Neural cell (in vitro differentiated cells): ENCODE results near the gene SCN8A. TPM values are rescaled to one million over a fixed set of nuclear protein-coding genes. Genes with fewer than 3 reads are reported as not detected.

Source experiments
- H2AFZ ChIP-seq: fragments of 200-600, 300-800 bp; sonication (generic), shearing (Covaris generic); 2 replicates; pipeline ENCODE4 v1.6.0; 2014; ENCODE audit warnings: low read depth, mild to moderate bottlenecking, antibody characterized with exemption, low read length, moderate library complexity
- H3F3A ChIP-seq: fragments of 200-600 bp; shearing (Covaris generic); 2 replicates; pipeline ENCODE4 v1.6.1; 2016; ENCODE audit warnings: mild to moderate bottlenecking, moderate library complexity, mixed read lengths, antibody characterized with exemption, low read length; ENCODE audit not compliant: insufficient read depth, poor library complexity, severe bottlenecking
- H3K27ac ChIP-seq: fragments of 200-600, 300-800 bp; sonication (generic), shearing (Covaris generic); 2 replicates; pipeline ENCODE4 v1.5.1; 2014; ENCODE audit warnings: mild to moderate bottlenecking, low read length, moderate library complexity
- H3K27me3 ChIP-seq: fragments of 300-800, 200-600 bp; sonication (generic), shearing (Covaris generic); 2 replicates; pipeline ENCODE4 v1.6.0; 2014; ENCODE audit warnings: mild to moderate bottlenecking, low read depth, low read length, moderate library complexity; ENCODE audit not compliant: insufficient read depth
- H3K36me3 ChIP-seq: fragments of 300-800, 200-600 bp; sonication (generic), shearing (Covaris generic); 2 replicates; pipeline ENCODE4 v1.5.1; 2014; ENCODE audit warnings: mild to moderate bottlenecking, antibody characterized with exemption, low read length, moderate library complexity; ENCODE audit not compliant: insufficient read depth
- H3K4me2 ChIP-seq: fragments of 300-800, 200-600 bp; sonication (generic), shearing (Covaris generic); 2 replicates; pipeline ENCODE4 v1.6.0; 2014; ENCODE audit warnings: mild to moderate bottlenecking, low read length
- H3K4me3 ChIP-seq: fragments of 300-800, 200-600 bp; sonication (generic), shearing (Covaris generic); 2 replicates; pipeline ENCODE4 v1.5.1; 2014; ENCODE audit warnings: mild to moderate bottlenecking, low read length, moderate library complexity
- H3K79me2 ChIP-seq: fragments of 200-600 bp; shearing (Covaris generic); replicated peaks from 2 replicates; pipeline ENCODE4 v1.6.0; 2014; ENCODE audit warnings: mild to moderate bottlenecking, low read length, moderate library complexity; ENCODE audit not compliant: insufficient read depth
- H3K9ac ChIP-seq: fragments of 300-800, 200-600 bp; sonication (generic), shearing (Covaris generic); 2 replicates; pipeline ENCODE4 v1.6.1; 2016; ENCODE audit warnings: mild to moderate bottlenecking, low read length, mixed read lengths
- H3K9me2 ChIP-seq: fragments of 200-600 bp; shearing (Covaris generic); 2 replicates; pipeline ENCODE4 v1.6.1; 2016; ENCODE audit warnings: mild to moderate bottlenecking, low read length, mixed read lengths; ENCODE audit not compliant: insufficient read depth
- H3K9me3 ChIP-seq: fragments of 200-600, 300-800 bp; sonication (generic), shearing (Covaris generic); 2 replicates; pipeline ENCODE4 v1.6.1; 2016; ENCODE audit warnings: mild to moderate bottlenecking, mixed run types, low read length, moderate library complexity, mixed read lengths
- H4K20me1 ChIP-seq: fragments of 200-600 bp; shearing (Covaris generic); 2 replicates; pipeline ENCODE4 v1.6.1; 2016; ENCODE audit warnings: mild to moderate bottlenecking, mixed run types; ENCODE audit not compliant: insufficient read depth
- CTCF ChIP-seq: fragments of 450-650 bp; IDR thresholded peaks from 2 replicates; pipeline ENCODE4 v1.5.1; 2014; ENCODE audit warnings: antibody characterized with exemption, mild to moderate bottlenecking, moderate library complexity; ENCODE audit not compliant: poor library complexity, severe bottlenecking
- EP300 ChIP-seq: fragments of 450-650 bp; conservative IDR thresholded peaks from 2 replicates; pipeline ENCODE4 v1.6.1; 2014; ENCODE audit warnings: antibody characterized with exemption, mild to moderate bottlenecking, moderate library complexity; ENCODE audit not compliant: poor library complexity, severe bottlenecking
- EZH2 ChIP-seq: fragments of 200-600, 300-800 bp; shearing (Covaris generic), sonication (generic); IDR thresholded peaks from 2 replicates; pipeline ENCODE4 v1.6.1; 2014; ENCODE audit warnings: antibody characterized with exemption, low read length, borderline replicate concordance, mild to moderate bottlenecking; ENCODE audit not compliant: insufficient read depth, poor library complexity, severe bottlenecking
- MXI1 ChIP-seq: fragments of 450-650 bp; conservative IDR thresholded peaks from 2 replicates; pipeline ENCODE4 v1.6.1; 2014; ENCODE audit warnings: antibody characterized with exemption, mild to moderate bottlenecking; ENCODE audit not compliant: poor library complexity, severe bottlenecking
- POLR2AphosphoS5 ChIP-seq: IDR thresholded peaks from 2 replicates; pipeline ENCODE4 v1.6.1; 2012
- RAD21 ChIP-seq: fragments of 450-650 bp; conservative IDR thresholded peaks from 2 replicates; pipeline ENCODE4 v1.6.1; 2014; ENCODE audit warnings: antibody characterized with exemption, mild to moderate bottlenecking, moderate library complexity
- REST ChIP-seq: IDR thresholded peaks from 2 replicates; pipeline ENCODE4 v1.6.1; 2012; ENCODE audit warnings: borderline replicate concordance
- SMC3 ChIP-seq: fragments of 450-650 bp; conservative IDR thresholded peaks from 2 replicates; pipeline ENCODE4 v1.6.1; 2014; ENCODE audit warnings: antibody characterized with exemption, mild to moderate bottlenecking, moderate library complexity; ENCODE audit not compliant: poor library complexity
- TAF1 ChIP-seq: IDR thresholded peaks from 2 replicates; pipeline ENCODE4 v1.6.1; 2012; ENCODE audit warnings: low read depth
- polyA plus RNA-seq: library from polyadenylated mRNA; depleted of rRNA; stranded (reverse); fragments of >200 nt; gene quantifications from 2 replicates; pipeline ENCODE4 v1.2.3, GENCODE V29; 2014

The SCN8A gene
- polyA plus RNA-seq, 1 donor from 2014 or later: 14.2 TPM

- Histone ChIP-seq H3K27ac (no peak overlapping the region), H3K4me2 (no peak overlapping the region), H3K36me3 (no peaks in the 10 kb centered on the region), H3K9ac (no peak overlapping the region), H3K79me2 (no peaks in the 10 kb centered on the region), H2AFZ (no peak overlapping the region), H3K4me3 (no peak overlapping the region), H3K9me3 (no peaks in the 10 kb centered on the region), H4K20me1 (no peaks in the 10 kb centered on the region), H3K9me2 (no peaks in the 10 kb centered on the region), H3F3A (no peaks in the 10 kb centered on the region), H3K27me3 (peaks cover 16% of the 10 kb centered on the region)
- TF ChIP-seq RAD21 (no peak), CTCF (no peak), MXI1 (no peak), TAF1 (no peak), SMC3 (no peak), POLR2AphosphoS5 (no peak), EZH2 (no peak), EP300 (no peak), REST (no peak)
Measured at GRCh38 chr12:51811203-51812202, 220.5 kb downstream of the SCN8A start.

GRCh38 chr12:51812871-51813270 lies 221.8 kb downstream of the SCN8A start:
- peaks cover 16% of the 10 kb centered on the region for H3K27me3 ChIP-seq
- H3K9ac ChIP-seq: no peak overlapping the region
- H3K9me2 ChIP-seq: no peaks in the 10 kb centered on the region
- no peaks in the 10 kb centered on the region for H3K9me3 ChIP-seq
- no peaks in the 10 kb centered on the region for H3K79me2 ChIP-seq
- H3K4me2 ChIP-seq: no peak overlapping the region
- H3K36me3 ChIP-seq: no peaks in the 10 kb centered on the region
- H2AFZ ChIP-seq: no peak overlapping the region
- TF ChIP-seq SMC3: no peak
- no peak for TF ChIP-seq CTCF
- TF ChIP-seq EZH2: no peak
- no peak for TF ChIP-seq POLR2AphosphoS5
- no peak for TF ChIP-seq RAD21
- TF ChIP-seq MXI1: no peak
- H3K27ac ChIP-seq: no peak overlapping the region
- no peaks in the 10 kb centered on the region for H3F3A ChIP-seq
- H3K4me3 ChIP-seq: no peak overlapping the region
- H4K20me1 ChIP-seq: no peaks in the 10 kb centered on the region
